Activated CD8-positive, alpha-beta memory T cell treated with anti-CD3 and anti-CD28 coated beads for 36 hours (primary cell): ENCODE measurements around the gene CASP6. TPM values are rescaled to one million over a fixed set of nuclear protein-coding genes. Genes with fewer than 3 reads are reported as not detected.

ENCODE experiments used
- CTCF ChIA-PET: fragments of 350-600 bp; sonication (Branson Sonifier 250); formaldehyde crosslinking; loops from one replicate; lab custom pipeline; 2021; ENCODE audit warnings: antibody characterized with exemption; lab: Charles Lee
- POLR2A ChIA-PET: fragments of 350-600 bp; sonication (Branson Sonifier 250); formaldehyde crosslinking; loops from one replicate; lab custom pipeline; 2021; ENCODE audit warnings: antibody characterized with exemption; lab: Charles Lee
- total RNA-seq, 2 experiments: library from RNA; stranded (reverse); gene quantifications; one replicate each; pipeline ENCODE4 v1.2.3, GENCODE V29; 2021

CASP6 gene
- total RNA-seq, 2 experiments from 2014 or later = 12.6 to 15.2 TPM

DNA sequence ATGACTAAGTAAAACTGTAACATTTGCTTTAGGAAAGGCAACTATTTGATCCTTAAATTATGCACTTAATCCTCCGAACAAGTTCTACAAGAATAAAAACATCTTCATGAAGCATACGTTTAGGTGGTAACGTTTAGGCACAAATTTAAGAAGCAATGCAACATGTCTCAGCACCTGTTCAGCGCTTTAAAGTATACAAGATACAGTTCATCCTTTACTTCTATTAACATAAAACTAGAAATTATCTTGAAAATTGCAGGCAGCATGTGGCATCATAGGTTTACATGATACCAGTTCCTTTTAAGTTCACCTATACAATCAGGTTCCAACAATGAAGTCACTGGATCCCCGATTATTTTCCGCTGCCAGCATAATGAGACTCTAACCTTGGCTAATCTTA, 25.1 kb upstream of the CASP6 start:
- POLR2A ChIA-PET = interaction anchor here (1.5 kb wide), 1 partner anchor 25 kb away, joined by 3 read pairs; the partner anchor contains the start of gene CASP6
- CTCF ChIA-PET = interaction anchor here (0.6 kb wide), 1 partner anchor 97 kb away, joined by 3 read pairs; no protein-coding TSS in a partner anchor

DNA sequence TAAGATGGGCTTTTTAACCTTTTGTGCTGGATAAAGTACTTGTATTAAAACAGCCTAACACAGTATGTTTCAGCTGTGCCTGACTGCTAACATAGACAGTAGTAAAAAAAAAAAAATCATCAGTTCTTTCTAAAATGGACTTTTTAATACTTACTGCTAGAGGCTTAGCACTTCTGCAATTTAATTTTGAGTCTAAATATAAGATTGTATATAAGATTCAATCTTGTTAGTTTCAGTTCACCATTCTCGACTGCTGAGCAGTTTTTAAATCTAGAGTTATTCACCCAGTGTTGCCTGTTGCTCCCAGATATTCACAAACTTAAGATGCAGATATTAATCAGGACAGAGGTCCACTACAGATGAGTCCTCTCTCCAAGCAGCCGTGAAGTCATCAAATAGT, 19.9 kb upstream of the CASP6 start:
- POLR2A ChIA-PET = no interaction called here
- CTCF ChIA-PET = no interaction called here

DNA sequence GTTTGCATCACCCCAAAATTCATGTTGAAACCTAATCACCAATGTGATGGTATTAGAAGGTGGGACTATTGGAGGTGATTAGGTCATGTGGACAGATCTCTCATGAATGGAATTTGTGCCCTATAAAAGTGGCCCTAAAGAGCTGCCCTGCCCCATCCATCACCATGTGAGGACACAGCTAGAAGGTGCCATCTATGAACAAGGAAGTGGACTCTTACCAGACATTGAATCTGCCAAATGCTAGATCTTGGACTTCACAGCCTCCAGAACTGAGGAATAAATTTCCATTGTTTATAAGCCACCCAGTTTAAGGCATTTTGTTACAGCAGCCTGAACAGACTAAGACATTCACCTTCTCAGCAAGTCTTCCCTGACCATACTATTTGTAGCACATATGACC, 19.1 kb upstream of the CASP6 start:
- ChIA-PET POLR2A (no interaction called here), CTCF (no interaction called here)

DNA sequence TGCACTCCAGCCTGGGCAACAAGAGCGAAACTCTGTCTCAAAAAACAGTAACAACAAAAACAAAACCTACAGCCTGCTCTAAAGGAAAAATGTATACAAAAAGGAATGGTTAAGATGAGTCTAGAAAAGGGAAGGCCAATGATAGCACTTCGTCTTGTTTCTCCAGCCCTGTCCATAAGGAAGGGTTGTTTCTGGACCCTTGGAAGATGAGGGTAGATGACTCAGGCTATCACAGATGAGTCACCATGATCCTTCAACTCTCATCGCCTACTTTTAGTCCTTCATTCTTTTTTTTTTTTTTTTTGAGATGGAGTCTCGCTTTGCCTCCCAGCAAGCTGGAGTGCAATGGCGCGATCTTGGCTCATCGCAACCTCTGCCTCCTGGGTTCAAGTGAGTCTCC, 17.8 kb upstream of the CASP6 start:
- CTCF ChIA-PET = no interaction called here
- POLR2A ChIA-PET = interaction anchor here (0.7 kb wide), 1 partner anchor 96 kb away, joined by 4 read pairs; no protein-coding TSS in a partner anchor

DNA sequence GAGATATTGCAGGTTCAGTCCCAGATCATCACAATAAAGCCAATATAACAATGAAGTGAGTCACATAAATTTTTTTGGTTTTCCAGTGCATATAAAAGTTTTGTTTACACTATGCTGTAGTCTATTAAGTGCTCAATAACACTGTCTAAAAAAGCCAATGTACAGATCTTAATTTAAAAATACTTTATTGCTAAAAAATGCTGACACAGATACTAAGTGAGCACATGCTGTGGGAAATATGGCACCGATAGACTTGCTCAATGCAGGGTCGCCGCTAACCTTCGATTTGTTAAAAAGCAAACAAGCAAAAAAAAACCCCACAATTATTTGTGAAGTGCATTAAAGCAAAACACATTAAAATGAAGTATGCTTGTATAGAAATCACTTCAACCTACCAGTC, 16.4 kb upstream of the CASP6 start:
- POLR2A ChIA-PET = no interaction called here
- CTCF ChIA-PET = no interaction called here

DNA sequence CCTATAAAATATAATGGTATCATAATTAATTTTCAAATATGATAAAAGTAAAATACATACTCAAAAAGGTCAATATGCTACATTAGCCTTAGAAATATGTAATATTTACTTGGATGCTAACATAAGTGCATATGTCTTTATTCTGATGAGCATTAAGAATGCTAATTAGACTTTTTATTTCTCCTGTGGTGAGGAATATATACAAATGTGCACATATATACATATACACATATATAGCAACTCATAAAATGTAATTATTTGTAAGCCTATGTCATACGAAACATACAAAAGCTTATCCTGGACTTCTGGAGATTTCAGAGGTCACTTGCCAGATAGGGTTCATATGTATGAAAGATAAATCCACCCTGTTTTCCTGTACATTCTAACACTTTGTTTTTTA, 15.5 kb upstream of the CASP6 start:
- POLR2A ChIA-PET = no interaction called here

DNA sequence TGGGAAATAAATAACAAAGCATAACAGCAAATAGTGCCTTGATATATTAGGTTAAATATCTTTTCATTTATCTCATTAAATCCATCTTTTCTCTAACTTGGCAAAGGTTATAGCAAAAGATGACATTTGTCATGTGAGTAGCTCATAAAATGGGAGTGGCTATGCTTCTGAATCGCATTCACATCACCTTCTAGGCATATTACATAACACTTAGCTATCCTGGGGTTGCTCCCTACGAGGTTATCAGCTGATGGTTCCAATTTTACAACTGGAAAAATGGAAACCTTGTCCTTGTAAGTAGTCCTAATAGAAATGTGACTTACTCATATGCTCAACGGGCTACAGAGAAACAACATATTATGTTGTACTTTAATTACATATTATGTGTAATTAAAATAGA, 10.3 kb upstream of the CASP6 start:
- ChIA-PET CTCF (no interaction called here), POLR2A (no interaction called here)

More for the DNA sequence above, 15.5 kb upstream of the CASP6 start:
- CTCF ChIA-PET = no interaction called here

DNA sequence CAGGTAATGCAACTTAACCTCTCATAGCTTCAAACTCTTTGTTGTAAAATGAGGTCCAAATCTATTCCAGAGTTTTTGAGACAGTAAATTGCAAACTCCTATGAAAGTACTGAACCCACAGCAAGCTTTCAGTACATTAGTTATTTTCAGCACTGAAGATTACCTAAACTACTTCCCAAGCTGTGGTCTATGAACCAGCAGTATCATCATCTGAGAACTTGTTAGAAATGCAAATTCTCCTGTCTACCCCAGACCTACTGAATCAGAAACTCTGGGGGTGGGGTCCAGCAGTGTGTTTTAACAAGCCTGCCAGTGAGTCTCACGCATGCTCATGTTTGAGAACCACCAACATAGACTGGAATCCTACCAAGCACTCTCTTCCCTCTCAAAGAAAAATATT, 5.7 kb upstream of the CASP6 start:
- POLR2A ChIA-PET = no interaction called here
- CTCF ChIA-PET = interaction anchor here (0.7 kb wide), 1 partner anchor 21 kb away, joined by 3 read pairs; the partner anchor contains the start of gene PLA2G12A

DNA sequence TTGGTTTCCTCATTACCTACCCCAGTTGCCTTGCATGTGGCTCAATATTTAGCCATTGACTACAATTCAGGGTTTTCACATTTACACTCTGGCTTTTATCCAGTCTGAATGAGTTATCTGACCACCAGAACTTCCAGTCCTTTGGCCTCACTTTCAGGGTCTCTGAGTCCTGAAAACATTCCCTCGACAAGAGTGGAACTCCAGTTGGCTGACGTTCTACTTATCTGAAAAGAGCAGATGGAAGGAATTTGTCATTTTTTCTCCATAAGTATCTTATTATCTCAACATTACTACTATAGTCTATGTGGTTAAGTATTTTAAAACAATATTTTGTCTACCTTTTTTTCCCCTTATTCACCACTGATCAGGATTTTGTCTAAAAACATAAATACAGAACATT, 5.2 kb upstream of the CASP6 start:
- CTCF ChIA-PET = no interaction called here
- POLR2A ChIA-PET = no interaction called here

DNA sequence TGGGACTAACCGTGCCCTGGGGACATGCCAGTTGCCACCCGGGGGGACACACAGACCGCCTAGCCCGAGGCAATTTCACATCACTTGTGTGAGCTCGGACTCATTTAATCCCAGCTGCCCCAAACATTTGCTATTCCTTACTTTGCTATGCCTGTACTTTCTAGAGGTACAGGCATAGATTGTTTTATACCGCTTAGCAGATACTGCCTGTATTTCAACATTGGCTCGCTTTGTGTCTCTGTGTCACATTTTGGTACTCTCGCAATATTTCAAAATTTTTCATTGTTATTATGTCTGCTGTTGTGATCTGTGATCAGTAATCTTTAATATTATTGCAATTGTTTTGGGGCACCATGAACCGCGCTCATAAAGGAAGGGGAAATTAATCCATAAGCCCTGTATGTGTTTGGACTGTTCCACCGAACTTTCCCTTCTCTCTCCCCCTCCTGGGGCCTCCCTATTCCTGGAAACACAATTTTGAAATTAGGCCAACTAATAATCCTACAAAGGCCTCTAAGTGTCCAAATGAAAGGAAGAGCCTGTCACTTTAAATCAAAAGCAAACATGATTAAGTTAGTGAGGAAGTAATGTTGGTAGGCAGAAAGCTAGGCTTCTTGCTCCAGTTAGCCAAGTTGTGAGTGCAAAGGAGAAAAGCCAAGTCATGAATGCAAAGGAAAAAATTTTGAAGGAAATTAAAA, 568 bp upstream of the CASP6 start:
- CTCF ChIA-PET = interaction anchor here (2.0 to 2.1 kb wide), 2 partner anchors 27 to 271 kb away, joined by 6 to 7 read pairs; partner anchors contain the start of genes PLA2G12A and SEC24B

DNA sequence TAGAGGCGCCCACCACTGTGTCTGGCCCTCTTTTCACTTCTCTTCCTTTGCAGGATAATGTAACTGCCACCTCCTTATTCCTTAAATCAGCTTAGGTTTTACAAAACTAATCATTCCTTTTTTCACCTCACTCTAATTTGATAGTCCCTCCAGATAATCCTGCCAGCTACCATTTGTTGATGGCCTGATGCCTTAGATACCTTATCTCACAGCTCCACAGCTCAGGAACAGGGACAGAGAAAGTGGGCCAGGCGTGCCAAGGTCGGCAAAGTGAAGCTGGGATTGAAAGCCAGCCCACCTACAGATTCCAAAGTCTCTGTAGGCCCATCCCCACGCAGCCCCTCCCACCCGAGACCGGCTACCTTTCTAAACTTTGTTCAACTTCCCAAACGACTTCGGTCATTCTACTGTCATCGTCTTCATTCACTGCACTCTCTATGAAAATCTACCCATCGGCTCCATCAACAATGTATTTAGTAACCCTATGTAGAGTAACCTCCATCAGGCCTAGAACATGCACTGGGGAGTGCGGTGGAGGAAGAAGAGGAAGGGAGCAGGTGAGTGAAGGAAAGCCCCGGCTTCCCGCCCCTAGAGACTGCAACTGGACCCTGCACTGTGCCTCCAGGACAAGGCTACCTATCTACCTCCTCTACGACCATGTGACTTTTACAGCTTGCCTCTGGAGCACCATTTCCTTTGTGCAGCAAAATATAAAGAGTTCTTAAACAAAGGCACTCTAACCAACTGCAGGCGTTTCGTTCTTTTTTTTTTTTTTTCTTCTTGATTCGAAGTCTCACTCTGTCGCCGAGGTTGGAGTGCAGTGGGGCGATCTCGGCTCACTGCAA, 1.5 kb downstream of the CASP6 start:
- POLR2A ChIA-PET = interaction anchor here (0.5 to 1.7 kb wide), 6 partner anchors 18 to 269 kb away, joined by 3 to 9 read pairs (median 3); partner anchors contain the start of genes MCUB and SEC24B
- CTCF ChIA-PET = interaction anchor here (0.7 to 2.1 kb wide), 4 partner anchors 10 to 269 kb away, joined by 3 to 7 read pairs (median 4); partner anchors contain the start of genes PLA2G12A and SEC24B

More for the DNA sequence above, 568 bp upstream of the CASP6 start:
- POLR2A ChIA-PET = interaction anchor here (1.1 to 1.7 kb wide), 4 partner anchors 25 to 145 kb away, joined by 3 to 6 read pairs (median 3); no protein-coding TSS in a partner anchor

DNA sequence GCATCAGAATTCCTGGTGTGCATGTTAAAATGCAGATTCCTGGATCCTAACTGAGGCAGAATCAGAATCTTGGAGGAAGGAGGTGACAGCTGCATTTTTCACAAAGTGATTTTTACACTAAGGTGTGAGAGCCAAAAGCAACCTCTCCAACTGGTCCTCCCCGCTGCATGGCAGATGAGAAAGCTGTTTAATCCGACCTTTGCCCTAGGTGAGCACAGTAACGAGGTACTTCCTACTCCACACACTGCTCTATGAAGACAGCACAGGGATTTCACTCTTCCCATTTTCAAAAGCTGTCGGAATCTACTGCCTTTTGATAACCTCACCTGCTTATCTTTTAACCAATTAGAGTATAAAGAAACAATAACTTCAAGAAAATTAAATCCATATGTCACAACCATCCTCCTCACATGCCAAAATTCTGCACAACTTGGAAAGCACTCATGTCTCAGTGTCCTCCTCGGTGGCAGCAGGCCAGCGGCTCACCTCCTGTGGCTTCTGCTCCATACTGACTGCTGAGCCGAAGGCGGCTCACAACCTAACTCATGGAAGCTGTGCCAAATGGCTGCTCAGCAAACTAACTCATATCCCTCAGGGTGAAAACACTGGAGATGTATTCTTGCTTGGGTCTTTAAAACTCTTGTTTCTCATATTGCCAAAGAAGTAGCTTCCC, 3.6 kb downstream of the CASP6 start:
- POLR2A ChIA-PET = interaction anchor here (0.6 to 0.7 kb wide), 2 partner anchors 18 to 942 kb away, joined by 3 read pairs; no protein-coding TSS in a partner anchor

DNA sequence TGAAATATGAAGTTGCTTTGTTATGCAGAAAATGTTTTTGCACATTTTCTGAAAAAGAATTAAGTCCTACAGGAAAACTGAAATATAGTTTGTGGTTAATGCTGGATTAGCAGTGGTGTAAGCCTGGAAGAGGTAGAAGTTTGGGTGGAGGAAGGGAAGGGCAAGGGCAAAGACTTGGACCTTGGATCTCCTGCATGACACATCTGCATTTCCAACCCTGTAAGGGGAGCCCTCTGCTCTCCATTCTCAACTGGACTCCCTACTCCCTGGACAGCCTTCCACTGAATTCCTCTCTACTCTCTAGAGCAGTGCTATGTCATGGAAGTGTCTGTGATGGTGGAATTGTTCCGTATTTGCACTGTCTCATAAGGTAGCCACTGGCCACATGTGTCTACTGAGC, 4.6 kb downstream of the CASP6 start:
- CTCF ChIA-PET = no interaction called here
- POLR2A ChIA-PET = no interaction called here

More for the DNA sequence above, 3.6 kb downstream of the CASP6 start:
- CTCF ChIA-PET = no interaction called here

DNA sequence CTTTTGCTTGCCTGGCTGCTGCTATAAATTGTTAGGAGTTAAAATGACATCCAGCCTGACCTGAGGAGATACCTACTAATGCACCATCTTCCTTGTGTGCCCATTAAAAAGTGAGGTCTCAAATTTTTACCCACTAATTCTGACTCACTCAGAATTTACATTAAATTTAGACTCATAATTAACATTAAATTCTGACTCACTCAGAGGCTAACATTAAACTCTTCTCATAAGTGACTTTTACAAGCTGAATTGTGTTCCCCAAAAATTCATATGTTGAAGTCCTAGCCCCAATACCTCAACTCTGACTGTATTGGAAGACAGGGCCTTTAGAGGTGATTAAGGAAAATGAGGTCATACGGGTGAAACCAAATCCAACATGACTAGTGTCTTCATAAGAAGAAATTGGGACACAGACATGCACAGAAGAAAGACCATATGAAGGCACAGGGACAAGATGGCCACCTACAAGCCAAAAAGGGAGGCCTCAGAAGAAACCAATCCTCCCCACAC, 11.8 kb downstream of the CASP6 start:
- CTCF ChIA-PET = interaction anchor here (1.3 kb wide), 1 partner anchor 10 kb away, joined by 3 read pairs; no protein-coding TSS in a partner anchor

DNA sequence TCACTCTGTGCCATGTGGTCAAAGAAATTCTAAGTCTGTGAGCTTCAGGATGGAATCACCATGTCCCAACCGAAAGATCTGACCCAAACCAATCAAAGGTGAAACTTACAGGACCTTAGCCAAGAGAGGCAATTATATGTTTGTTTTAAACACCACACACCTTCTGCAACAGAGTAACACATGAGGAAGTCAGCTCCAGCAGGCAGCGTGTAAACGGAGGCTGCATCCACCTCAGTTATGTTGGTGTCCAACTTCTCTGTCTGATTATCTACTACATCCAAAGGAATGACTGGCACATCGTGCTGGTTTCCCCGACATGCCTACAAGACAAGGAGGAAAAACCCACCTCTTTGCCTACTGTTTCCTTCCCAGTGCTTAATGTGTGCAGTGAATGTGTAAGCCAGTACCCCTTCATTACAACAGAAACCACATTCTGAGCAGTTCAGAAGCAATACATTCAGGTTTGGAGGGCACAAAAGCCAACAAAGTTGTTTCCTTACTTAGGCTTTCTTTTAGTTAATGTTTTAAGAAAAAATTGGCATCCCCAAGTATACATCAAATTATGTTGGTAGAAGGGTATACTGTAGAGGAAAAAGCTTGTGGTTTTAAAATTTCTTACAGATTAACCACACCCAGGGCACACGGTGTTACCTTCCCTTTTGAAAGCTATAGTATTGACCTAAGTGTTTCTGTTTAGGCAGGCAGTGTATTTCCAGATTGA, 12.4 kb downstream of the CASP6 start:
- CTCF ChIA-PET = interaction anchor here (1.2 to 1.3 kb wide), 2 partner anchors 10 kb away, joined by 3 read pairs; no protein-coding TSS in a partner anchor
- POLR2A ChIA-PET = no interaction called here

More for the DNA sequence above, 11.8 kb downstream of the CASP6 start:
- POLR2A ChIA-PET = no interaction called here

DNA sequence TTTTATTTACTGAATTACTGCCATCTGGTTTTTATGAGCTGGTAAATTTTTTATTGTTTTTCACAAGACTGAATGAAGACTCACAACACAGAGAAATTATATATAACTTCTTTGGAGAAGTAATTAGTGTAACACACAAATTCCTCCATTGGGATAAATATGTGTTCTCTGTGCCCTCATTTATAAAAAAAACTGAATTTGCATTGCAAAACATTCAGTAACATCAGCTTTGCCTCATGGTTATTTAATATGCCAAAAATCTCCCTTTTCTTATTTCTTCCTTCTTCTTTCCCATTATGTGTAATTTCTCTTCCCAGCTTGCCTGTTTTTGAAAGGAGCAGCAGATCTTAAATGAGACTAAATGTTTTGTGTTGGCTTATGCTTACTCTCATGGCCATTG, 18.5 kb downstream of the CASP6 start:
- ChIA-PET POLR2A (interaction anchor here (0.7 kb wide), 1 partner anchor 18 kb away, joined by 3 read pairs; the partner anchor contains the start of gene CASP6), CTCF (interaction anchor here (1.0 kb wide), 1 partner anchor 52 kb away, joined by 4 read pairs; no protein-coding TSS in a partner anchor)

DNA sequence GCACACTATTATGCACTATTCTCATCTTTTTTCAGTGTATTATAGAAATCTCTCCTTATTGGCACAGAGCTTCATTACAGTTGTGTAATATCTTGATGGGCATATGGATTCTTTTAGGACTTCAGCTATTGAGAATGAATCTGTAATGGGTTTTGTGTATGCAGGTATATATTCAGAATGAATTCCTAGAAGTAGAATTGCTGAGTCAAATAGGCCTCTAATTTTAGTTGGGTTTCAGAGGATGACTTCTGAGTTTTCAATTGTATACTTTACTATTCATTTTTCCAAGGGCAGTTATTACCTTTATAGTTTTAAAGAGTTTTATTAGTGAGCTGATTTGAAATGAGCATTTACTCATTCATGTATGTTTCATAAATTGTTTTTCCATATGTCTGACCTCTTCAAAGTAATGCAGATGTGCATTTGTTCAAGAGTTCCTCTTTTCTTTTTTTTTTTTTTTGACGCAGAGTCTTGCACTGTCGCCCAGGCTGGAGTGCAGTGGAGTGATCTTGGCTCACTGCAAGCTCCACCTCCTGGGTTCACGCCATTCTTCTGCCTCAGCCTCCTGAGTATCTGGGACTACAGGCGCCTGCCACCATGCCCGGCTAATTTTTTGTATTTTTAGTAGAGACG, 19.5 kb downstream of the CASP6 start:
- POLR2A ChIA-PET = interaction anchor here (0.5 to 0.6 kb wide), 2 partner anchors 19 to 1588 kb away, joined by 3 read pairs; no protein-coding TSS in a partner anchor
- CTCF ChIA-PET = no interaction called here
